ENCODE results near the gene AGMO. TPM values are rescaled to one million over a fixed set of nuclear protein-coding genes. Genes with fewer than 3 reads are reported as not detected.

Gene AGMO
- total and polyA plus RNA-seq, 12 donors: 0.12 to 0.70 (median 0.40) TPM

DNA sequence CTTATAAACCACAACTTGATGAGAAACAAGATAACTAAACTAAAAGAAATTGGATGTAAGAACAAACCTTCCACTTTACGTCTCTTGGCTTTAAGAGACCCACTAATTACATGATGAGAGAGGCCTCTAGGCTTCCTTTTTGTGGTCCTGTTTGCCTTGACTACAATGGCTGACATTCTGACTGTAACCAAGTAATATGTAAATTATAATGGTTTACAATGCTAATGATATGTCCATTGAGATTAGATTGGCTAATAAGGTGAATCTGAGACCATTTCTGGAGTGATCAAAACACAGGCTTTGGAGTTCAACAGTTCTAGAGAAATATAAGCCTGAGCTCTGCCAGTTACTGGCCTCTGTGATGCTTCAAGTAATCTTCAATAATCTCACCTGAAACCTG lies 39.4 kb upstream of the AGMO start:
- TF ChIP-seq CTCF (IDR thresholded peaks at IDR 0.05): no peak
- WGBS, 2 donors: 89 to 93% methylated on average over 1 of the region's 1 CpG

DNA sequence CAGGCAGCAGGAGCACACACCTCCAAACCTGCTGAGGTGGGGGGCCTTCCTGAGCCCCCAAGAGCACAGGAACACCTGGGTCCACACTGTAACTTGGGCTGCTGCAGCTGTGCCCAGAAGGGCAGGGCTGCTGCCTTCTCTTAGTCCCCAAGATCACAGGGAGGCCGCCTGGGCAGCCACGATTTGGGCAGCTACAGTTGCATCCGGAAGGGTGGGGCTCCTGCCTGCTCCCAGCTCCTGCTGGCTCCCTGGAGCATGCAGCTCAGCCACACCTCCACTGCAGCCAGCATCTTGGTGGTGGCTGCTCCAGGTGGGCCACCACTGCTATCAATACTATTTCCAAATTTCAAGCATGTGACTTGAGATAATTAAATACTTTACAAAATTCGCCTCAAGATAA lies 38.5 kb upstream of the AGMO start:
- no peaks in the 10 kb centered on the region for H3K36me3 ChIP-seq
- WGBS, 2 donors: 81 to 82% methylated on average over 4 of the region's 4 CpGs
- H3K9me3 ChIP-seq: peaks cover 0 to 19% (median 0%) of the 10 kb centered on the region in 11 donors
- H3K27me3 ChIP-seq: no peaks in the 10 kb centered on the region
- no peaks in the 10 kb centered on the region for H3K4me1 ChIP-seq
- intact Hi-C loops (cut with DNase I): no loop called here
- H3K27ac ChIP-seq: no peak overlapping the region
- no peak for TF ChIP-seq CTCF (IDR thresholded peaks at IDR 0.05)
- H3K4me3 ChIP-seq: no peak overlapping the region
- ATAC-seq (no peak), DNase-seq (no peak)

More for the DNA sequence above, 39.4 kb upstream of the AGMO start:
- ATAC-seq: no peak
- H3K4me3 ChIP-seq: no peak overlapping the region
- peaks cover 0 to 19% (median 0%) of the 10 kb centered on the region in 11 donors for H3K9me3 ChIP-seq
- H3K4me1 ChIP-seq: no peaks in the 10 kb centered on the region
- H3K27me3 ChIP-seq: no peaks in the 10 kb centered on the region
- no peak overlapping the region for H3K27ac ChIP-seq
- DNase-seq: no peak
- H3K36me3 ChIP-seq: no peaks in the 10 kb centered on the region
- intact Hi-C loops (cut with DNase I): no loop called here

DNA sequence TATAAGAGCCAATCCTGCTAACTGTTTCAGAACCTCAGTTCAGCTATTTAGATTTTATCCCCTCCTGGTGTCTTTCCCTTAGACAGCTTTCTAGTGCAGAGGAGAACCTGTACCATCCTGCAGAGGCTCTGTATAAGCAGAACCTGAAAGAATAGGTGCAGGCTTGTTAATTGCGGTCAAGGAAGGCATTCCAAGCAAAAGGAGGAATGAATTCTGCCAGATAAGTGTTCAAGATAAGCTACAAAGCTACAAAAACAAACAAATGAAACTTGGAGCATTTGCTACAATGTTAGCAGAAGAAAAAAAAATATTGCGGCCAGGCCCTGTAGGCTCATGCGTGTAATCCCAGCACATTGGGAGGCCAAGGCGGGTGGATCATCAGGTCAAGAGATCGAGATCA lies 32.6 kb upstream of the AGMO start:
- ATAC-seq: no peak
- 75 to 80% methylated on average over 5 of the region's 5 CpGs for WGBS, 2 donors
- Histone ChIP-seq H3K36me3 (no peaks in the 10 kb centered on the region), H3K27ac (no peak overlapping the region), H3K9me3 (peaks cover 0 to 18% (median 0%) of the 10 kb centered on the region in 11 donors), H3K4me1 (no peaks in the 10 kb centered on the region), H3K27me3 (no peaks in the 10 kb centered on the region), H3K4me3 (no peak overlapping the region)
- intact Hi-C loops (cut with DNase I): no loop called here
- TF ChIP-seq CTCF (IDR thresholded peaks at IDR 0.05): no peak
- DNase-seq: no peak

- intact Hi-C loops (cut with DNase I): no loop called here
- H3K27me3 ChIP-seq: no peaks in the 10 kb centered on the region
- ATAC-seq: no peak
- WGBS, 2 donors: 92 to 95% methylated on average over 3 of the region's 3 CpGs
- H3K27ac ChIP-seq: no peak overlapping the region
- no peaks in the 10 kb centered on the region for H3K36me3 ChIP-seq
- no peak for DNase-seq
- no peak for TF ChIP-seq CTCF (IDR thresholded peaks at IDR 0.05)
- H3K4me3 ChIP-seq: no peak overlapping the region
- H3K9me3 ChIP-seq: peaks cover 0 to 11% (median 0%) of the 10 kb centered on the region in 11 donors
- no peaks in the 10 kb centered on the region for H3K4me1 ChIP-seq
Observed at GRCh38 chr7:15593382-15593781, 31.6 kb upstream of the AGMO start.

Measured in heart right ventricle (tissue), 16 donors.